Erythroblast (primary cell): ENCODE data around the gene LYZL1.

Experiments used
- GATA1 ChIP-seq: IDR thresholded peaks from 2 replicates; pipeline ENCODE4 v1.6.1; 2011; ENCODE audit warnings: low read depth, mild to moderate bottlenecking, control low read depth, low read length, moderate library complexity
- POLR2A ChIP-seq: IDR thresholded peaks from 2 replicates; pipeline ENCODE4 v1.6.1; 2011; ENCODE audit warnings: mild to moderate bottlenecking, low read length

DNA sequence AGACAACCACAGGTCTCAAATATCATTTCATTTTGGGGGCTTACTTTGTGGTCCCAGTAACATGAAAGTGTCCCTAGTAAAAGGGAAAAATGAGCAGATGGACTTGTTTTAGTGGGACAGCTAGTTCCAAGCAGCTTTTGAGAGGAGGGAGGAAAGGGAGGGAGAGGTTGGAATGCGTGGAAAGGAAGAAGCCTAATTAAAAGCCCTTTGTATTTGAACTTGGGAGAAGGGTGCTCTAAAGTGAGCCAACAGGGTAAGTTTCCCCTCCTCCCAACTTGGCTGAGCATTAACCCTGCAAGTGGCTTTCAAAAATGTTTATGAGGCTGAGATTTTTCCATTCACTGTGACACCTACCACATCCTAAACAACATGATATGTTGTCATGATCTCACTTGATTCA, 38.8 kb upstream of the LYZL1 start:
- TF ChIP-seq POLR2A (no peak), GATA1 (no peak)
